Naive thymus-derived CD4-positive, alpha-beta T cell (primary cell): Measurements from ENCODE around the gene MAK. TPM values are rescaled to one million over a fixed set of nuclear protein-coding genes. Genes with fewer than 3 reads are reported as not detected.

Experiments used
- ATAC-seq: fragments of 150-1000 bp; cut with Tn5 transposase; 2 replicates; pipeline ENCODE4 v1.10.0; 2021; ENCODE audit warnings: mild to moderate bottlenecking, moderate library complexity
- CTCF ChIA-PET: fragments of 350-600 bp; sonication (Branson Sonifier 250); formaldehyde crosslinking; loops from one replicate; lab custom pipeline; 2021; ENCODE audit warnings: antibody characterized with exemption; lab: Charles Lee
- POLR2A ChIA-PET: fragments of 350-600 bp; sonication (Branson Sonifier 250); formaldehyde crosslinking; loops from one replicate; lab custom pipeline; 2021; ENCODE audit warnings: antibody characterized with exemption, inconsistent platforms; lab: Charles Lee
- DNase-seq, 9 donors: peaks; one replicate each; pipeline versions ENCODE4 v3.0.0 to v3.0.0-alpha.2; 2020 to 2022; ENCODE audit warnings: mixed read lengths in 1 of 9
- H3K27ac ChIP-seq: one replicate; pipeline ENCODE4 v1.7.0; 2013; ENCODE audit warnings: mild to moderate bottlenecking, low read depth, low read length, moderate library complexity
- H3K27me3 ChIP-seq, 2 donors: one replicate each; pipeline ENCODE4 v1.7.0; 2013; ENCODE audit warnings: low read length in 2 of 2, mild to moderate bottlenecking in 2 of 2, moderate library complexity in 2 of 2; ENCODE audit not compliant: control insufficient read depth in 2 of 2, insufficient read depth in 2 of 2
- H3K36me3 ChIP-seq, 3 experiments: 1 replicate in 2 of 3; 2 replicates in 1 of 3; pipeline ENCODE4 v1.7.0; 2013; ENCODE audit warnings: low read length in 3 of 3, mild to moderate bottlenecking in 3 of 3, moderate library complexity in 1 of 3; ENCODE audit not compliant: insufficient read depth in 3 of 3, control insufficient read depth in 2 of 3
- H3K4me1 ChIP-seq, 2 donors: one replicate each; pipeline ENCODE4 v1.7.0; 2013; ENCODE audit warnings: low read length in 2 of 2, mild to moderate bottlenecking in 2 of 2, moderate library complexity in 1 of 2; ENCODE audit not compliant: control insufficient read depth in 2 of 2, insufficient read depth in 2 of 2
- H3K4me3 ChIP-seq: 2 replicates; pipeline ENCODE4 v1.7.0; 2013; ENCODE audit warnings: mild to moderate bottlenecking, low read length
- H3K9me3 ChIP-seq, 3 experiments: 1 replicate in 2 of 3; 2 replicates in 1 of 3; pipeline ENCODE4 v1.7.0; 2013; ENCODE audit warnings: low read length in 3 of 3; ENCODE audit not compliant: control insufficient read depth in 2 of 3
- H3K27ac Mint-ChIP-seq, 9 donors: one replicate each; pipeline ENCODE4 v1.8.0; 2020 to 2022; ENCODE audit warnings: mixed read lengths in 9 of 9, mild to moderate bottlenecking in 8 of 9, moderate library complexity in 5 of 9, inconsistent platforms in 2 of 9
- H3K27me3 Mint-ChIP-seq, 5 donors: one replicate each; pipeline ENCODE4 v1.8.0; 2021 to 2022; ENCODE audit warnings: mixed read lengths in 5 of 5, mild to moderate bottlenecking in 1 of 5
- H3K36me3 Mint-ChIP-seq, 5 donors: one replicate each; pipeline ENCODE4 v1.8.0; 2020 to 2022; ENCODE audit warnings: mixed read lengths in 5 of 5, mild to moderate bottlenecking in 3 of 5, inconsistent platforms in 1 of 5
- H3K4me1 Mint-ChIP-seq, 7 donors: one replicate each; pipeline ENCODE4 v1.8.0; 2020 to 2022; ENCODE audit warnings: mixed read lengths in 7 of 7, mild to moderate bottlenecking in 3 of 7, inconsistent platforms in 1 of 7
- H3K4me3 Mint-ChIP-seq, 10 donors: one replicate each; pipeline ENCODE4 v1.8.0; 2020 to 2022; ENCODE audit warnings: mild to moderate bottlenecking in 10 of 10, mixed read lengths in 10 of 10, moderate library complexity in 6 of 10, inconsistent platforms in 2 of 10
- H3K9me3 Mint-ChIP-seq, 11 donors: one replicate each; pipeline ENCODE4 v1.8.0; 2020 to 2022; ENCODE audit warnings: mixed read lengths in 11 of 11, mild to moderate bottlenecking in 4 of 11, inconsistent platforms in 1 of 11, moderate library complexity in 1 of 11
- intact Hi-C, 2 donors: fragments of 100-400 bp; cut with micrococcal nuclease; formaldehyde crosslinking; loops; one replicate each; pipeline ENCODE4 v1.15.1; 2023
- polyA plus RNA-seq, 2 donors: library from polyadenylated mRNA; unstranded; fragments of 300-500 nt; fragmentation: Illumina TruSeq; gene quantifications; one replicate each; pipeline ENCODE4 v1.2.3, GENCODE V29; 2021
- total RNA-seq, 6 experiments: library from RNA in 5 of 6; stranded (reverse) in 5 of 6; gene quantifications; 1 replicate in 5 of 6; 2 replicates in 1 of 6; pipeline ENCODE4 v1.2.3 and lab custom pipeline; 2021 to 2026

The MAK gene
- total and polyA plus RNA-seq, 7 experiments from 2014 or later = 0.07 to 0.42 (median 0.34) TPM; not detected in 4

GRCh38 chr6:10733151-10733715 lies 105.1 kb downstream of the MAK start:
- no peak overlapping the region for H3K27ac Mint-ChIP-seq
- H3K4me1 ChIP-seq = peaks cover 0 to 6% of the 10 kb centered on the region in 2 donors
- H3K9me3 ChIP-seq = no peaks in the 10 kb centered on the region
- H3K4me3 ChIP-seq = no peak overlapping the region
- CTCF ChIA-PET = no interaction called here
- peaks cover 0 to 4% (median under 1%) of the 10 kb centered on the region in 7 donors for H3K4me1 Mint-ChIP-seq
- DNase-seq (no peak), ATAC-seq (peak; percentile 61)
- no peaks in the 10 kb centered on the region for H3K9me3 Mint-ChIP-seq
- intact Hi-C loops = no loop called here
- H3K36me3 Mint-ChIP-seq = peaks cover 8 to 25% (median 11%) of the 10 kb centered on the region in 5 donors
- H3K27ac ChIP-seq = no peak overlapping the region
- H3K27me3 ChIP-seq = no peaks in the 10 kb centered on the region
- H3K27me3 Mint-ChIP-seq = no peaks in the 10 kb centered on the region
- peaks cover 0 to 22% (median 5%) of the 10 kb centered on the region in 3 experiments for H3K36me3 ChIP-seq
- POLR2A ChIA-PET = interaction anchor here (0.6 to 1.1 kb wide), 3 partner anchors 9 to 223 kb away, joined by 3 to 5 read pairs (median 4); no protein-coding TSS in a partner anchor
- no peak overlapping the region for H3K4me3 Mint-ChIP-seq

GRCh38 chr6:10730254-10730653 lies 108.1 kb downstream of the MAK start:
- peaks cover 0 to 11% of the 10 kb centered on the region in 2 donors for H3K4me1 ChIP-seq
- Mint-ChIP-seq H3K9me3 (no peaks in the 10 kb centered on the region), H3K27me3 (no peaks in the 10 kb centered on the region), H3K27ac (peak overlapping the region in 2 of 9 donors; percentile 11 to 49), H3K36me3 (peaks cover 13 to 36% (median 24%) of the 10 kb centered on the region in 5 donors), H3K4me3 (no peak overlapping the region), H3K4me1 (peaks cover 9 to 20% (median 15%) of the 10 kb centered on the region in 7 donors)
- ATAC-seq (no peak), DNase-seq (no peak)
- intact Hi-C loops = no loop called here
- H3K4me3 ChIP-seq = no peak overlapping the region
- H3K36me3 ChIP-seq = peaks cover 0 to 35% (median 5%) of the 10 kb centered on the region in 3 experiments
- POLR2A ChIA-PET = no interaction called here
- CTCF ChIA-PET = no interaction called here
- H3K27me3 ChIP-seq = no peaks in the 10 kb centered on the region
- no peak overlapping the region for H3K27ac ChIP-seq
- no peaks in the 10 kb centered on the region for H3K9me3 ChIP-seq

- ATAC-seq = no peak
- Histone ChIP-seq H3K9me3 (no peaks in the 10 kb centered on the region), H3K4me1 (peaks cover 9 to 14% of the 10 kb centered on the region in 2 donors), H3K27ac (no peak overlapping the region), H3K4me3 (no peak overlapping the region), H3K36me3 (peaks cover 0 to 30% (median 5%) of the 10 kb centered on the region in 3 experiments), H3K27me3 (no peaks in the 10 kb centered on the region)
- Mint-ChIP-seq H3K27ac (peak overlapping the region in 4 of 9 donors; percentile 13 to 71 (median 42)), H3K9me3 (no peaks in the 10 kb centered on the region), H3K36me3 (peaks cover 8 to 20% (median 18%) of the 10 kb centered on the region in 5 donors), H3K27me3 (no peaks in the 10 kb centered on the region), H3K4me3 (peak overlapping the region in 5 of 10 donors; percentile 7 to 54 (median 14)), H3K4me1 (peaks cover 30 to 55% (median 51%) of the 10 kb centered on the region in 7 donors)
- ChIA-PET CTCF (no interaction called here), POLR2A (interaction anchor here (0.6 kb wide), 1 partner anchor 23 kb away, joined by 3 read pairs; no protein-coding TSS in a partner anchor)
- intact Hi-C loops = loop anchor here in 1 of 2 donors (10.0 kb wide), 1 partner anchor 321 kb away; no protein-coding TSS in a partner anchor
- no peak for DNase-seq
Measured at GRCh38 chr6:10725716-10726115, 112.6 kb downstream of the MAK start.

- Histone ChIP-seq H3K9me3 (no peaks in the 10 kb centered on the region), H3K4me1 (peaks cover 9 to 14% of the 10 kb centered on the region in 2 donors), H3K4me3 (no peak overlapping the region), H3K27ac (no peak overlapping the region), H3K27me3 (no peaks in the 10 kb centered on the region), H3K36me3 (peaks cover 0 to 25% (median under 1%) of the 10 kb centered on the region in 3 experiments)
- H3K36me3 Mint-ChIP-seq = peaks cover 8 to 14% (median 13%) of the 10 kb centered on the region in 5 donors
- ChIA-PET CTCF (no interaction called here), POLR2A (interaction anchor here (1.6 kb wide), 1 partner anchor 30 kb away, joined by 9 read pairs; the partner anchor contains the start of genes C6orf52 and PAK1IP1)
- H3K4me3 Mint-ChIP-seq = peak overlapping the region in 6 of 10 donors; percentile 7 to 96 (median 42)
- H3K9me3 Mint-ChIP-seq = no peaks in the 10 kb centered on the region
- peaks cover 30 to 55% (median 51%) of the 10 kb centered on the region in 7 donors for H3K4me1 Mint-ChIP-seq
- H3K27ac Mint-ChIP-seq = peak overlapping the region in 5 of 9 donors; percentile 13 to 74 (median 68)
- intact Hi-C loops = loop anchor here in 1 of 2 donors (10.0 kb wide), 1 partner anchor 320 kb away; no protein-coding TSS in a partner anchor
- H3K27me3 Mint-ChIP-seq = no peaks in the 10 kb centered on the region
- DNase-seq = no peak
- ATAC-seq = no peak
Measured at GRCh38 chr6:10725044-10725443, 113.3 kb downstream of the MAK start.

- DNase-seq (no peak), ATAC-seq (no peak)
- H3K4me1 Mint-ChIP-seq = peaks cover 30 to 63% (median 57%) of the 10 kb centered on the region in 7 donors
- peak overlapping the region; percentile 82 for H3K4me3 ChIP-seq
- H3K9me3 ChIP-seq = peaks cover 0 to under 1% (median 0%) of the 10 kb centered on the region in 3 experiments
- H3K4me1 ChIP-seq = peaks cover 14 to 15% of the 10 kb centered on the region in 2 donors
- POLR2A ChIA-PET = interaction anchor here (0.8 to 6.4 kb wide), 4 partner anchors 10 to 29 kb away, joined by 4 to 72 read pairs (median 6); partner anchors contain the start of genes C6orf52, PAK1IP1 and TMEM14B
- no peaks in the 10 kb centered on the region for H3K27me3 ChIP-seq
- CTCF ChIA-PET = no interaction called here
- peaks cover 8 to 24% (median 12%) of the 10 kb centered on the region in 5 donors for H3K36me3 Mint-ChIP-seq
- H3K36me3 ChIP-seq = peaks cover 0 to 16% (median 0%) of the 10 kb centered on the region in 3 experiments
- peaks cover 0 to 8% (median 0%) of the 10 kb centered on the region in 11 donors for H3K9me3 Mint-ChIP-seq
- peak overlapping the region; percentile 89 to 97 (median 94) for H3K27ac Mint-ChIP-seq
- intact Hi-C loops = loop anchor here (1.0 to 10.0 kb wide), 9 partner anchors 24 to 371 kb away; partner anchors contain the start of genes TMEM14B (in 2 of the 2), C6orf52 (in 1 of the 2), MAK (in 1 of the 2) and PAK1IP1 (in 1 of the 2)
- H3K27me3 Mint-ChIP-seq = no peaks in the 10 kb centered on the region
- H3K4me3 Mint-ChIP-seq = peak overlapping the region; percentile 91 to 98 (median 96)
- peak overlapping the region; percentile 76 for H3K27ac ChIP-seq
Measured at GRCh38 chr6:10723567-10723881, 114.8 kb downstream of the MAK start.

GRCh38 chr6:10722820-10723566 lies 115.3 kb downstream of the MAK start, which contains the start of gene TMEM14C:
TMEM14C (plus strand) TSS chr6:10723070; CDS start chr6:10724614, 1,544 bp downstream.
- Mint-ChIP-seq H3K4me1 (peaks cover 27 to 62% (median 53%) of the 10 kb centered on the region in 7 donors), H3K27ac (peak within 1 kb of the TSS; percentile 89 to 97 (median 94)), H3K36me3 (peaks cover 3 to 22% (median 8%) of the 10 kb centered on the region in 5 donors), H3K27me3 (no peaks in the 10 kb centered on the region), H3K4me3 (peak within 1 kb of the TSS; percentile 91 to 98 (median 96)), H3K9me3 (peaks cover 0 to 11% (median 0%) of the 10 kb centered on the region in 11 donors)
- Histone ChIP-seq H3K27me3 (no peaks in the 10 kb centered on the region), H3K9me3 (peaks cover 0 to 3% (median 0%) of the 10 kb centered on the region in 3 experiments), H3K4me1 (peaks cover 14 to 15% of the 10 kb centered on the region in 2 donors), H3K36me3 (peaks cover 0 to 11% (median 0%) of the 10 kb centered on the region in 3 experiments), H3K4me3 (peak within 1 kb of the TSS; percentile 82), H3K27ac (peak within 1 kb of the TSS; percentile 76)
- ChIA-PET CTCF (interaction anchor here (0.8 kb wide), 1 partner anchor 37 kb away, joined by 3 read pairs; no protein-coding TSS in a partner anchor), POLR2A (interaction anchor here (0.8 to 6.4 kb wide), 4 partner anchors 9 to 28 kb away, joined by 3 to 72 read pairs (median 24); partner anchors contain the start of genes C6orf52, PAK1IP1 and TMEM14B)
- ATAC-seq (peak; percentile 86), DNase-seq (peak; percentile 48 to 93 (median 61))
- intact Hi-C loops = loop anchor here (1.0 to 10.0 kb wide), 10 partner anchors 24 to 371 kb away; partner anchors contain the start of genes TMEM14B (in 2 of the 2), C6orf52 (in 1 of the 2), MAK (in 1 of the 2) and PAK1IP1 (in 1 of the 2)
